GM12878 (cell line): Measurements from ENCODE around the gene HSD17B14. TPM values are rescaled to one million over a fixed set of nuclear protein-coding genes. Genes with fewer than 3 reads are reported as not detected.

Source experiments
- ATAC-seq: fragments of 200-7000 bp; cut with Tn5 transposase; 3 replicates; pipeline ENCODE4 v1.9.1; 2020; ENCODE audit warnings: mild to moderate bottlenecking, moderate library complexity
- BruUV-seq: library from RNA; stranded (reverse); fragments of 400-500 nt; replicated peaks from 2 replicates; lab custom pipeline; 2021; lab: Mats Ljungman, UMichigan
- CTCF ChIA-PET: fragments of 300-600 bp; sonication (Branson Sonifier 250); formaldehyde crosslinking; extraction: SDS; loops from one replicate; lab custom pipeline; 2021; ENCODE audit warnings: inconsistent platforms; lab: Yijun Ruan, JAX
- POLR2A ChIA-PET: fragments of 350-600 bp; formaldehyde crosslinking; extraction: SDS; loops from one replicate; lab custom pipeline; 2021; ENCODE audit warnings: inconsistent platforms; lab: Charles Lee
- RAD21 ChIA-PET: fragments of 300-600 bp; sonication (Branson Sonifier 250); formaldehyde crosslinking; loops from one replicate; lab custom pipeline; 2023; ENCODE audit warnings: antibody characterized with exemption; ENCODE audit not compliant: unreplicated experiment; lab: Charles Lee
- SMC1A ChIA-PET: fragments of 300-600 bp; sonication (Branson Sonifier 250); formaldehyde crosslinking; loops from one replicate; lab custom pipeline; 2023; ENCODE audit not compliant: unreplicated experiment, uncharacterized antibody; lab: Charles Lee
- DNase-seq: peaks from one replicate; pipeline ENCODE4 v3.0.0-alpha.2; 2011; ENCODE audit warnings: low read depth, low spot score
- FAIRE-seq: peaks from 3 replicates; lab custom pipeline; 2011; peaks lifted over from hg19 to GRCh38; lab: Jason Lieb, UNC
- H2AFZ ChIP-seq: 2 replicates; pipeline ENCODE4 v1.6.0; 2011; ENCODE audit warnings: low read depth, low read length, control low read depth; ENCODE audit not compliant: control insufficient read depth
- H3K27ac ChIP-seq: 2 replicates; pipeline ENCODE4 v1.5.1; 2011; ENCODE audit warnings: control low read depth; ENCODE audit not compliant: control insufficient read depth, insufficient read depth
- H3K27me3 ChIP-seq, 2 experiments: replicated peaks in 1 of 2; 2 replicates each; pipeline versions ENCODE4 v1.6.0 to v1.6.1; 2011; ENCODE audit warnings: low read length in 1 of 2; ENCODE audit not compliant: control insufficient read depth in 2 of 2, insufficient read depth in 2 of 2
- H3K36me3 ChIP-seq, 2 experiments: 2 replicates each; pipeline ENCODE4 v1.5.1; 2011; ENCODE audit warnings: low read length in 1 of 2; ENCODE audit not compliant: control insufficient read depth in 2 of 2, insufficient read depth in 2 of 2
- H3K4me1 ChIP-seq: 2 replicates; pipeline ENCODE4 v1.6.1; 2011; ENCODE audit warnings: mild to moderate bottlenecking, low read length, moderate library complexity, mixed read lengths; ENCODE audit not compliant: control insufficient read depth, insufficient read depth
- H3K4me2 ChIP-seq: 2 replicates; pipeline ENCODE4 v1.6.0; 2011; ENCODE audit warnings: control low read depth; ENCODE audit not compliant: control insufficient read depth, insufficient read depth
- H3K4me3 ChIP-seq: fragments of 200-600 bp; sonication (generic); 2 replicates; pipeline ENCODE4 v1.5.1; 2016
- H3K79me2 ChIP-seq: 2 replicates; pipeline ENCODE4 v1.6.0; 2011; ENCODE audit warnings: low read length; ENCODE audit not compliant: control insufficient read depth, insufficient read depth
- H3K9ac ChIP-seq: 2 replicates; pipeline ENCODE4 v1.8.0; 2011; ENCODE audit warnings: low read length, control low read depth, mixed read lengths; ENCODE audit not compliant: control insufficient read depth, insufficient read depth
- H3K9me3 ChIP-seq: replicated peaks from 3 replicates; pipeline ENCODE4 v1.5.1; 2011; ENCODE audit warnings: mild to moderate bottlenecking, low read length; ENCODE audit not compliant: control insufficient read depth, insufficient read depth
- H4K20me1 ChIP-seq: 2 replicates; pipeline ENCODE4 v1.6.0; 2011; ENCODE audit not compliant: control insufficient read depth, insufficient read depth
- BCL11A ChIP-seq: IDR thresholded peaks from 2 replicates; pipeline ENCODE4 v1.6.1; 2011; ENCODE audit warnings: low read depth, low read length
- BHLHE40 ChIP-seq, 2 experiments: fragments of 450-650 bp in 1 of 2; IDR thresholded peaks; 2 replicates each; pipeline ENCODE4 v1.6.1; 2011 to 2017; ENCODE audit warnings: low read depth in 2 of 2, borderline replicate concordance in 1 of 2, improper control_type of control experiment in 1 of 2, low read length in 1 of 2, mild to moderate bottlenecking in 1 of 2
- CBX3 ChIP-seq: fragments of 200-600 bp; sonication (generic); IDR thresholded peaks from 2 replicates; pipeline ENCODE4 v1.6.1; 2016; ENCODE audit warnings: low read depth, borderline replicate concordance
- CHD2 ChIP-seq: IDR thresholded peaks from 2 replicates; pipeline ENCODE4 v1.6.1; 2011; ENCODE audit warnings: low read depth, low read length, improper control_type of control experiment, borderline replicate concordance
- HDAC2 ChIP-seq: fragments of 200-600 bp; sonication (generic); IDR thresholded peaks from 2 replicates; pipeline ENCODE4 v1.6.1; 2017
- IRF4 ChIP-seq: IDR thresholded peaks from 2 replicates; pipeline ENCODE4 v1.6.1; 2011; ENCODE audit warnings: low read depth, low read length
- KAT2A ChIP-seq: conservative IDR thresholded peaks from 2 replicates; pipeline ENCODE4 v1.6.1; 2011; ENCODE audit warnings: low read depth, low read length; ENCODE audit not compliant: control insufficient read depth
- MEF2B ChIP-seq: fragments of 450-650 bp; IDR thresholded peaks from 2 replicates; pipeline ENCODE4 v1.6.1; 2018; ENCODE audit warnings: mild to moderate bottlenecking, moderate library complexity; ENCODE audit not compliant: partially characterized antibody, poor library complexity, severe bottlenecking
- NR2C1 ChIP-seq: fragments of 450-650 bp; IDR thresholded peaks from 2 replicates; pipeline ENCODE4 v1.6.1; 2017; ENCODE audit warnings: antibody characterized with exemption, mild to moderate bottlenecking, moderate library complexity
- NR2F1 ChIP-seq: fragments of 450-650 bp; conservative IDR thresholded peaks from 2 replicates; pipeline ENCODE4 v1.6.1; 2017; ENCODE audit warnings: mild to moderate bottlenecking
- PRDM15 ChIP-seq: fragments of 450-650 bp; formaldehyde crosslinking; IDR thresholded peaks from 2 replicates; pipeline ENCODE4 v1.4.0; 2020; ENCODE audit warnings: mild to moderate bottlenecking, moderate library complexity
- TBL1XR1 ChIP-seq: IDR thresholded peaks from 2 replicates; pipeline ENCODE4 v1.6.1; 2012; ENCODE audit warnings: low read depth, low read length, improper control_type of control experiment
- USF1 ChIP-seq: IDR thresholded peaks from 2 replicates; pipeline ENCODE4 v1.6.1; 2011; ENCODE audit warnings: borderline replicate concordance, low read depth, mild to moderate bottlenecking, moderate library complexity, mixed read lengths, low read length; ENCODE audit not compliant: insufficient read depth; ENCODE audit errors: extremely low read length
- USF2 ChIP-seq: IDR thresholded peaks from 2 replicates; pipeline ENCODE4 v1.6.1; 2011; ENCODE audit warnings: low read depth, low read length, improper control_type of control experiment, borderline replicate concordance
- YY1 ChIP-seq: IDR thresholded peaks from 2 replicates; pipeline ENCODE4 v1.6.1; 2011; ENCODE audit warnings: low read depth, mild to moderate bottlenecking, low read length
- ZBED1 ChIP-seq: IDR thresholded peaks from 2 replicates; pipeline ENCODE4 v1.6.1; 2016; ENCODE audit warnings: borderline replicate concordance
- WGBS: methylation state at CpG from one replicate; pipeline ENCODE4 v1.1.6; 2016; ENCODE audit warnings: low lambda C conversion rate; ENCODE audit not compliant: insufficient replicate concordance, insufficient coverage; ENCODE audit errors: missing lambda C conversion rate; 5-methylcytosine and 5-hydroxymethylcytosine counted together
- in situ Hi-C: fragments of 300-500 bp; cut with MboI; formaldehyde crosslinking; loops from 9 replicates; pipeline ENCODE4 v1.14.3; 2018; ENCODE audit warnings: mixed read lengths
- intact Hi-C: fragments of 100-400 bp; cut with micrococcal nuclease; formaldehyde crosslinking; loops from one replicate; pipeline ENCODE4 v1.14.2; 2022; ENCODE audit not compliant: unreplicated experiment
- polyA plus RNA-seq, 11 experiments: library from polyadenylated mRNA; depleted of rRNA in 4 of 11; unstranded in 6 of 11; stranded (reverse) in 5 of 11; fragments of >200 nt; fragmentation: Nextera tagmentation in 4 of 11; fragmentation: Illumina TruSeq in 1 of 11; extraction: Ambion mirVana in 4 of 11; extraction: Trizol in 1 of 11; gene quantifications; 1 replicate in 1 of 11; 2 replicates in 10 of 11; pipeline versions ENCODE4 v1.2.1 to v1.2.3, GENCODE V29; 2011 to 2016; ENCODE audit warnings: inconsistent platforms in 2 of 11, missing spikeins in 2 of 11, low read depth in 1 of 11
- total RNA-seq, 4 experiments: library from RNA; depleted of rRNA in 3 of 4; stranded (reverse); fragments of >200 nt in 3 of 4; fragmentation: Illumina TruSeq in 1 of 4; extraction: Trizol in 1 of 4; gene quantifications; 2 replicates each; pipeline versions ENCODE4 v1.2.1 to v1.2.3, GENCODE V29; 2013 to 2021

The HSD17B14 gene
- total and polyA plus RNA-seq, 10 of the 15 experiments (the other 5 are each of a cell fraction or from before 2014, with no cell fraction given) = 0.21 to 4.1 (median 0.61) TPM

GRCh38 chr19:48870048-48870447 is 33.8 kb upstream of the HSD17B14 start:
- FAIRE-seq (no peak), DNase-seq (no peak), ATAC-seq (no peak)
- peaks cover 29% of the 10 kb centered on the region for H3K79me2 ChIP-seq
- no peak overlapping the region for H2AFZ ChIP-seq
- H4K20me1 ChIP-seq = no peaks in the 10 kb centered on the region
- intact Hi-C loops (no loop called here), in situ Hi-C loops (no loop called here)
- SMC1A ChIA-PET = no interaction called here
- no peaks in the 10 kb centered on the region for H3K9me3 ChIP-seq
- no TSS peak for BruUV-seq
- POLR2A ChIA-PET = interaction anchor here (0.6 to 0.7 kb wide), 3 partner anchors 68 to 101 kb away, joined by 3 to 5 read pairs (median 5); no protein-coding TSS in a partner anchor
- H3K9ac ChIP-seq = no peak overlapping the region
- TF ChIP-seq KAT2A = no peak
- no peak for TF ChIP-seq BCL11A
- TF ChIP-seq CHD2 = no peak
- no peak for TF ChIP-seq HDAC2
- no peak for TF ChIP-seq USF1
- no peak for TF ChIP-seq BHLHE40 (IDR thresholded peaks at IDR 0.05; ENCODE audit: borderline replicate concordance in 1 of 2, low read depth in 2 of 2, low read length in 1 of 2)
- TF ChIP-seq IRF4 = no peak
- TF ChIP-seq NR2F1 = no peak
- TF ChIP-seq NR2C1 = no peak
- TF ChIP-seq YY1 = no peak
- TF ChIP-seq TBL1XR1 = no peak
- TF ChIP-seq PRDM15 (CRISPR knock-in tag) = no peak
- no peak for TF ChIP-seq ZBED1
- no peak for TF ChIP-seq USF2
- TF ChIP-seq MEF2B = no peak
- TF ChIP-seq CBX3 = no peak
- H3K4me1 ChIP-seq = peaks cover 36% of the 10 kb centered on the region
- RAD21 ChIA-PET = no interaction called here
- no peak overlapping the region for H3K27ac ChIP-seq
- no peak overlapping the region for H3K4me3 ChIP-seq
- no peak overlapping the region for H3K4me2 ChIP-seq
- H3K27me3 ChIP-seq = no peaks in the 10 kb centered on the region
- H3K36me3 ChIP-seq = peaks cover 0 to 1% of the 10 kb centered on the region in 2 experiments; a peak in 1 of 4 replicates
- 80% methylated on average over 8 of the region's 9 CpGs for WGBS
- CTCF ChIA-PET = interaction anchor here (1.2 kb wide), 1 partner anchor 27 kb away, joined by 3 read pairs; no protein-coding TSS in a partner anchor
